HCT116 (cell line): ENCODE measurements around the gene SPRED3. TPM values are rescaled to one million over a fixed set of nuclear protein-coding genes. Genes with fewer than 3 reads are reported as not detected.
A peak's percentile ranks its signal among the peaks of the same experiment; 100 is the strongest.

Experiments used
- ATAC-seq: fragments of 200-7000 bp; cut with Tn5 transposase; 2 replicates; pipeline ENCODE4 v1.9.1; 2020; ENCODE audit warnings: mild to moderate bottlenecking, moderate library complexity
- BruUV-seq: library from RNA; stranded (reverse); fragments of 400-500 nt; replicated peaks from 2 replicates; lab custom pipeline; 2021; lab: Mats Ljungman, UMichigan
- CTCF ChIA-PET: fragments of 300-600 bp; sonication (Branson Sonifier 250); formaldehyde crosslinking; loops from one replicate; lab custom pipeline; 2021; ENCODE audit warnings: antibody characterized with exemption; lab: Charles Lee
- POLR2A ChIA-PET: fragments of 300-600, 350-600 bp; sonication (Branson Sonifier 250); formaldehyde crosslinking; loops from one replicate; lab custom pipeline; 2021; ENCODE audit warnings: antibody characterized with exemption; lab: Charles Lee
- RAD21 ChIA-PET, 2 experiments: fragments of 300-600 bp; sonication (Branson Sonifier 250); formaldehyde crosslinking; loops; one replicate each; lab custom pipeline; 2023; ENCODE audit warnings: low total read pairs in 2 of 2; ENCODE audit not compliant: uncharacterized antibody in 2 of 2, unreplicated experiment in 2 of 2, low non-redundant PET in 1 of 2; lab: Charles Lee
- DNase-seq: peaks from one replicate; pipeline ENCODE4 v3.0.0-alpha.2; 2010; ENCODE audit warnings: low read depth, low spot score
- H2AFZ ChIP-seq: fragments of 200-600 bp; shearing (Covaris generic), sonication (generic); 2 replicates; pipeline ENCODE4 v1.6.1; 2017; ENCODE audit warnings: low read depth, mixed run types, mixed read lengths, antibody characterized with exemption, low read length; ENCODE audit not compliant: poor library complexity, severe bottlenecking
- H3K27ac ChIP-seq: 2 replicates; pipeline ENCODE4 v1.5.1; 2012; ENCODE audit warnings: low read depth, low read length
- H3K27me3 ChIP-seq: fragments of 200-600 bp; sonication (generic); 2 replicates; pipeline ENCODE4 v1.6.1; 2016; ENCODE audit warnings: mixed run types, low read length, mixed read lengths; ENCODE audit not compliant: insufficient read depth
- H3K36me3 ChIP-seq, 2 experiments: fragments of 200-500 bp in 1 of 2; fragments of 200-600 bp in 1 of 2; sonication (Bioruptor generic) in 1 of 2; sonication (generic) in 1 of 2; 2 replicates each; pipeline versions ENCODE4 v1.5.1 to v1.6.1; 2014 to 2016; ENCODE audit warnings: low read length in 2 of 2, inconsistent platforms in 1 of 2, mixed read lengths in 1 of 2, mixed run types in 1 of 2; ENCODE audit not compliant: insufficient read depth in 2 of 2, control insufficient read depth in 1 of 2
- H3K4me1 ChIP-seq, 2 experiments: fragments of 200-600 bp in 1 of 2; sonication (generic) in 1 of 2; 2 replicates each; pipeline versions ENCODE4 v1.5.1 to v1.6.1; 2012 to 2017; ENCODE audit warnings: low read length in 2 of 2, inconsistent platforms in 1 of 2, mild to moderate bottlenecking in 1 of 2, mixed read lengths in 1 of 2, mixed run types in 1 of 2, moderate library complexity in 1 of 2; ENCODE audit not compliant: insufficient read depth in 2 of 2, control insufficient read depth in 1 of 2
- H3K4me2 ChIP-seq: fragments of 200-600 bp; sonication (generic); 2 replicates; pipeline ENCODE4 v1.6.1; 2017; ENCODE audit warnings: mixed run types, low read length, mixed read lengths
- H3K4me3 ChIP-seq, 2 experiments: fragments of 200-600 bp in 1 of 2; sonication (generic) in 1 of 2; replicated peaks in 1 of 2; 2 replicates each; pipeline ENCODE4 v1.5.1; 2011 to 2016; ENCODE audit warnings: low read length in 2 of 2, control low read depth in 1 of 2, low read depth in 1 of 2, mild to moderate bottlenecking in 1 of 2, mixed read lengths in 1 of 2, mixed run types in 1 of 2
- H3K79me2 ChIP-seq: fragments of 200-600 bp; sonication (generic); 2 replicates; pipeline ENCODE4 v1.6.1; 2017; ENCODE audit warnings: mild to moderate bottlenecking, mixed run types, low read length, moderate library complexity, mixed read lengths; ENCODE audit not compliant: insufficient read depth
- H3K9ac ChIP-seq: fragments of 200-600 bp; sonication (generic); 2 replicates; pipeline ENCODE4 v1.6.1; 2016; ENCODE audit warnings: low read length, mixed read lengths
- H3K9me2 ChIP-seq: fragments of 200-600 bp; sonication (generic), shearing (Covaris generic); 2 replicates; pipeline ENCODE4 v1.6.1; 2017; ENCODE audit warnings: mixed run types, mild to moderate bottlenecking, moderate library complexity; ENCODE audit not compliant: insufficient read depth
- H3K9me3 ChIP-seq, 2 experiments: fragments of 200-500 bp in 1 of 2; fragments of 200-600 bp in 1 of 2; sonication (Bioruptor generic) in 1 of 2; sonication (generic) in 1 of 2; 2 replicates each; pipeline ENCODE4 v1.6.1; 2014 to 2017; ENCODE audit warnings: low read length in 2 of 2, mixed read lengths in 2 of 2, inconsistent platforms in 1 of 2, low read depth in 1 of 2, mild to moderate bottlenecking in 1 of 2, mixed run types in 1 of 2, moderate library complexity in 1 of 2; ENCODE audit not compliant: control insufficient read depth in 1 of 2, insufficient read depth in 1 of 2
- H4K20me1 ChIP-seq: fragments of 200-600 bp; sonication (generic), shearing (Covaris generic); 2 replicates; pipeline ENCODE4 v1.6.1; 2017; ENCODE audit warnings: mixed run types, mild to moderate bottlenecking, moderate library complexity; ENCODE audit not compliant: insufficient read depth
- ATF3 ChIP-seq: IDR thresholded peaks from 2 replicates; pipeline ENCODE4 v1.6.1; 2012
- CBX3 ChIP-seq: IDR thresholded peaks from 2 replicates; pipeline ENCODE4 v1.6.1; 2012; ENCODE audit warnings: low read depth
- CEBPB ChIP-seq: IDR thresholded peaks from 2 replicates; pipeline ENCODE4 v1.6.1; 2012; ENCODE audit warnings: low read depth
- CTCF ChIP-seq, 3 experiments: fragments of 200-600 bp in 1 of 3; sonication (generic) in 1 of 3; IDR thresholded peaks in 2 of 3; conservative IDR thresholded peaks in 1 of 3; 2 replicates each; pipeline ENCODE4 v1.5.1; 2012 to 2017; ENCODE audit warnings: low read depth in 2 of 3, low read length in 2 of 3, antibody characterized with exemption in 1 of 3, borderline replicate concordance in 1 of 3, control low read depth in 1 of 3, mild to moderate bottlenecking in 1 of 3, mixed read lengths in 1 of 3, mixed run types in 1 of 3, moderate library complexity in 1 of 3; ENCODE audit not compliant: insufficient read depth in 1 of 3
- ELF1 ChIP-seq: IDR thresholded peaks from 2 replicates; pipeline ENCODE4 v1.6.1; 2012; ENCODE audit warnings: low read depth, borderline replicate concordance
- EZH2 ChIP-seq: fragments of 200-600 bp; sonication (generic); IDR thresholded peaks from 2 replicates; pipeline ENCODE4 v1.6.1; 2017; ENCODE audit warnings: antibody characterized with exemption, mixed run types
- EZH2phosphoT487 ChIP-seq: fragments of 200-600 bp; IDR thresholded peaks from 2 replicates; pipeline ENCODE4 v1.6.1; 2018; ENCODE audit warnings: antibody characterized with exemption, borderline replicate concordance
- MAX ChIP-seq: IDR thresholded peaks from 2 replicates; pipeline ENCODE4 v1.6.1; 2012
- SIN3A ChIP-seq: IDR thresholded peaks from 2 replicates; pipeline ENCODE4 v1.6.1; 2012; ENCODE audit warnings: low read depth
- SP1 ChIP-seq: IDR thresholded peaks from 2 replicates; pipeline ENCODE4 v1.6.1; 2012; ENCODE audit warnings: low read depth
- SRF ChIP-seq: IDR thresholded peaks from 2 replicates; pipeline ENCODE4 v1.6.1; 2012; ENCODE audit warnings: low read depth
- TCF7L2 ChIP-seq: IDR thresholded peaks from 2 replicates; pipeline ENCODE4 v1.7.0; 2011; ENCODE audit warnings: borderline replicate concordance, inconsistent platforms; ENCODE audit not compliant: insufficient read depth, insufficient read length; ENCODE audit errors: extremely low read depth
- YY1 ChIP-seq: IDR thresholded peaks from 2 replicates; pipeline ENCODE4 v1.6.1; 2011; ENCODE audit warnings: low read length, low read depth, moderate library complexity, mild to moderate bottlenecking; ENCODE audit not compliant: insufficient replicate concordance; ENCODE audit errors: extremely low read depth
- ZFX ChIP-seq: fragments of 450-650 bp; IDR thresholded peaks from 2 replicates; pipeline ENCODE4 v1.6.1; 2017
- ZNF274 ChIP-seq: fragments of 200-500 bp; sonication (Bioruptor generic); IDR thresholded peaks from 2 replicates; pipeline ENCODE4 v1.6.1; 2014; ENCODE audit warnings: mild to moderate bottlenecking, low read depth, low read length, inconsistent platforms
- intact Hi-C: fragments of 100-400 bp; cut with micrococcal nuclease; formaldehyde crosslinking; loops from 2 replicates; pipeline ENCODE4 v1.10.0; 2022
- total RNA-seq: library from RNA; stranded (reverse); gene quantifications from one replicate; pipeline ENCODE4 v1.2.1, GENCODE V29; 2021; ENCODE audit not compliant: unreplicated experiment
- TF ChIP-seq, protein P1 (sequence below): IDR thresholded peaks from 2 replicates; pipeline ENCODE4 v1.6.1; 2011; ENCODE audit warnings: mild to moderate bottlenecking, low read length, moderate library complexity; ENCODE audit not compliant: insufficient replicate concordance; ENCODE audit errors: extremely low read depth
- TF ChIP-seq, protein P2 (sequence below): IDR thresholded peaks from 2 replicates; pipeline ENCODE4 v1.6.1; 2012; ENCODE audit warnings: low read depth

SPRED3 gene
- total RNA-seq, 1 experiment from 2014 or later = 3.4 TPM

DNA sequence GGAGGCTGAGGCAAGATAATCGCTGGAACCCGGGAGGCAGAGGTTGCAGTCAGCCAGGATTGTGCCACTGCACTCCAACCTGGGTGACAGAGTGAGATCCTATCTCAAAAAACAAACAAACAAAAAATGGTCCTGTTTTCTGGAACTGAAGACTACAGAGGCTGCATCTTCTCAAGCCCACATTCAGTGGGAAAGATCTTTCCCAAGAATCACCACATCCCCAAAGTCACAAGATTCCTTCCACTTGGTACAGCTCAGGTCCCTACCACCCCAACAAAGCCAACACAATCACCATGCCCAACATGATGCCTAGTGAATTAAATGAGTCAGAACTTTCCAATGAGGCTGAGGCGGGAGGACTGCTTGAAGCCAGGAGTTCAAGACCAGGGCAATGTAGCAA lies 37.6 kb upstream of the SPRED3 start (continued):
- TF ChIP-seq ZFX (no peak), MAX (no peak), EZH2 (no peak), CBX3 (no peak), TCF7L2 (no peak)

DNA sequence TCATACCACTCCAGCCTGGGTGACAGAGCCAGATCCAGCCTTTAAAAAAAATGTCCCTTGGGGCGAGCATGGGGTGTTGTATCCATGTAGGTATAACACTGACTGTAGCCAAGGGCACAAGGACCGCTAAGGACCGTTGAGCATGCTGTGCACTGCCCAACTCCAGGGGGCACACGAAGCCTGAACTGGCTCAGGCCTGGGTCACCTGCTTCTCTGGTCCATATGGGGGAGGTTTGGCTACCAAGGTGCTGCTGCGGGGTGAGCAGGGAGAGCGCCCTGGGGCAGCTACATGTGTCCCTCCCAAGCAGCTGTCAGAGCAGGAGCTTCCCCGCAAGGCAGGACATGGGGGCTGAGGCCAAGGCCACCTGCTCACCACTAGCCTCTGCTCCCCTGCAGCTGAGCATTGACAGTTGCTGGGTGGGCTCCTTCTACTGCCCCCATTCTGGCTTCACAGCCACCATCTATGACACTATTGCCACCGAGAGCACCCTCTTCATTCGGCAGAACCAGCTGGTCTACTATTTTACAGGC lies 36.6 kb upstream of the SPRED3 start:
- no peaks in the 10 kb centered on the region for H3K79me2 ChIP-seq
- RAD21 ChIA-PET = no interaction called here
- no peaks in the 10 kb centered on the region for H3K9me2 ChIP-seq
- ATAC-seq (peak; percentile 43; the same call in 1 of the 2 replicates), DNase-seq (no peak)
- H4K20me1 ChIP-seq = no peaks in the 10 kb centered on the region
- no peak for TF ChIP-seq CBX3
- TF ChIP-seq SIN3A = no peak
- no peak for TF ChIP-seq EZH2phosphoT487
- TF ChIP-seq YY1 = no peak
- no peak for TF ChIP-seq TCF7L2
- no peak for TF ChIP-seq CTCF (IDR thresholded peaks at IDR 0.05 in 2 of 3, conservative IDR thresholded peaks at IDR 0.05 in 1 of 3; ENCODE audit: borderline replicate concordance in 1 of 3, insufficient read depth in 1 of 3, low read depth in 2 of 3, low read length in 2 of 3)
- TF ChIP-seq CEBPB = no peak
- TF ChIP-seq, protein P1, sequence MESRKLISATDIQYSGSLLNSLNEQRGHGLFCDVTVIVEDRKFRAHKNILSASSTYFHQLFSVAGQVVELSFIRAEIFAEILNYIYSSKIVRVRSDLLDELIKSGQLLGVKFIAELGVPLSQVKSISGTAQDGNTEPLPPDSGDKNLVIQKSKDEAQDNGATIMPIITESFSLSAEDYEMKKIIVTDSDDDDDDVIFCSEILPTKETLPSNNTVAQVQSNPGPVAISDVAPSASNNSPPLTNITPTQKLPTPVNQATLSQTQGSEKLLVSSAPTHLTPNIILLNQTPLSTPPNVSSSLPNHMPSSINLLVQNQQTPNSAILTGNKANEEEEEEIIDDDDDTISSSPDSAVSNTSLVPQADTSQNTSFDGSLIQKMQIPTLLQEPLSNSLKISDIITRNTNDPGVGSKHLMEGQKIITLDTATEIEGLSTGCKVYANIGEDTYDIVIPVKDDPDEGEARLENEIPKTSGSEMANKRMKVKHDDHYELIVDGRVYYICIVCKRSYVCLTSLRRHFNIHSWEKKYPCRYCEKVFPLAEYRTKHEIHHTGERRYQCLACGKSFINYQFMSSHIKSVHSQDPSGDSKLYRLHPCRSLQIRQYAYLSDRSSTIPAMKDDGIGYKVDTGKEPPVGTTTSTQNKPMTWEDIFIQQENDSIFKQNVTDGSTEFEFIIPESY = no peak
- TF ChIP-seq ATF3 = no peak
- no peak for TF ChIP-seq ZNF274
- TF ChIP-seq, protein P2, sequence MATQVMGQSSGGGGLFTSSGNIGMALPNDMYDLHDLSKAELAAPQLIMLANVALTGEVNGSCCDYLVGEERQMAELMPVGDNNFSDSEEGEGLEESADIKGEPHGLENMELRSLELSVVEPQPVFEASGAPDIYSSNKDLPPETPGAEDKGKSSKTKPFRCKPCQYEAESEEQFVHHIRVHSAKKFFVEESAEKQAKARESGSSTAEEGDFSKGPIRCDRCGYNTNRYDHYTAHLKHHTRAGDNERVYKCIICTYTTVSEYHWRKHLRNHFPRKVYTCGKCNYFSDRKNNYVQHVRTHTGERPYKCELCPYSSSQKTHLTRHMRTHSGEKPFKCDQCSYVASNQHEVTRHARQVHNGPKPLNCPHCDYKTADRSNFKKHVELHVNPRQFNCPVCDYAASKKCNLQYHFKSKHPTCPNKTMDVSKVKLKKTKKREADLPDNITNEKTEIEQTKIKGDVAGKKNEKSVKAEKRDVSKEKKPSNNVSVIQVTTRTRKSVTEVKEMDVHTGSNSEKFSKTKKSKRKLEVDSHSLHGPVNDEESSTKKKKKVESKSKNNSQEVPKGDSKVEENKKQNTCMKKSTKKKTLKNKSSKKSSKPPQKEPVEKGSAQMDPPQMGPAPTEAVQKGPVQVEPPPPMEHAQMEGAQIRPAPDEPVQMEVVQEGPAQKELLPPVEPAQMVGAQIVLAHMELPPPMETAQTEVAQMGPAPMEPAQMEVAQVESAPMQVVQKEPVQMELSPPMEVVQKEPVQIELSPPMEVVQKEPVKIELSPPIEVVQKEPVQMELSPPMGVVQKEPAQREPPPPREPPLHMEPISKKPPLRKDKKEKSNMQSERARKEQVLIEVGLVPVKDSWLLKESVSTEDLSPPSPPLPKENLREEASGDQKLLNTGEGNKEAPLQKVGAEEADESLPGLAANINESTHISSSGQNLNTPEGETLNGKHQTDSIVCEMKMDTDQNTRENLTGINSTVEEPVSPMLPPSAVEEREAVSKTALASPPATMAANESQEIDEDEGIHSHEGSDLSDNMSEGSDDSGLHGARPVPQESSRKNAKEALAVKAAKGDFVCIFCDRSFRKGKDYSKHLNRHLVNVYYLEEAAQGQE = no peak
- no peak for TF ChIP-seq MAX
- TF ChIP-seq SRF = no peak
- no peak for TF ChIP-seq ELF1
- no peak for TF ChIP-seq SP1
- CTCF ChIA-PET = no interaction called here
- no peak overlapping the region for H3K27ac ChIP-seq
- H2AFZ ChIP-seq = no peak overlapping the region
- H3K4me1 ChIP-seq = peaks cover 0 to 5% of the 10 kb centered on the region in 2 experiments; a peak in 2 of 4 replicates
- no peak overlapping the region for H3K4me2 ChIP-seq
- no peaks in the 10 kb centered on the region for H3K27me3 ChIP-seq
- H3K36me3 ChIP-seq = no peaks in the 10 kb centered on the region
- POLR2A ChIA-PET = no interaction called here
- H3K9me3 ChIP-seq = no peaks in the 10 kb centered on the region
- no peak overlapping the region for H3K9ac ChIP-seq
- H3K4me3 ChIP-seq = no peak overlapping the region
- intact Hi-C loops = no loop called here
- BruUV-seq = no TSS peak
